Right ventricle myocardium superior (tissue), 1 donor: ENCODE data around the gene ADAM19. TPM values are rescaled to one million over a fixed set of nuclear protein-coding genes. Genes with fewer than 3 reads are reported as not detected.

Experiments
- ATAC-seq: fragments of 200-7000 bp; cut with Tn5 transposase; one replicate; pipeline ENCODE4 v1.9.1; 2020; ENCODE audit warnings: mild to moderate bottlenecking; ENCODE audit not compliant: poor library complexity
- DNase-seq: peaks from one replicate; pipeline ENCODE4 v3.0.0-alpha.2; 2020
- intact Hi-C: fragments of 100-400 bp; cut with DNase I; formaldehyde crosslinking; loops from one replicate; pipeline ENCODE4 v1.11.2; 2022
- total RNA-seq: library from RNA; stranded (reverse); fragmentation: NEBNext Ultra II Directional; extraction: Animal tissue kit (Norgen Biotek cat#: 25700); gene quantifications from one replicate; pipeline ENCODE4 v1.2.1, GENCODE V29; 2021
- donor health status: DM: no; HTN: yes; CAD: no; lungs with severe emphysema.

Gene ADAM19
- total RNA-seq, 1 donor from 2014 or later = 8.4 TPM

DNA sequence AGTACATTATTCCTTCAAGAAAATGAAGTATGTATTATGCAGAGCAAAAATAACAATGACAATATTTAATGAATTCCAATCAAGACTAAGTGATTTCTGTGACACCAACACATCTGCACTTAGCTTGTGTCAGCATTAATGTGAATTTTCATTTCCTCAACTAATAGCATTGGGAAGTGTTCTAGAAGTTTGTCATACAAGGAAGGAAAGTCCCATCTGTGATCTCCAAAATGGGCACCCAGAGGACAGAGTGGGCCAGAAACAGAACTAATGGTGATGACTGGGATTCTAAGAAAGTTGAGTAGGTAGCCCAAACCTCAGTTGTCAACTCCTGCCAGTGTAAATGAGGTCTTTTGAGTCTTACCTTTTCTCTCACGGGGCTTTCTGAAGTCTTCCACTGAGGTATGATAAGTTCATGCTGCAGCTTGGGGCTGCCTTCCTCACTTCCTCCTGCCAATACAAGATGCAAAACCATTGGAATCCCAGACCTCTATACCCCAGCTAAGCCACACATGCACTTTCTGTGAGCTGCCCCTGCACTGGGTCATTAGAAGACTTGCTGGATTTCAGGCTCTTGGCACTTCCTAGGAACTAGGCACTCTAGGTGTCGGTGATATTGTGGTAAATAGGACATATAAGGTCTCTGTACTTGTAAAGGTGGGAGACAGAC lies 4.9 kb downstream of the ADAM19 start:
- no peak for ATAC-seq
- intact Hi-C loops = loop anchor here (10.0 kb wide), 1 partner anchor 144 kb away; no protein-coding TSS in a partner anchor
- DNase-seq = no peak

DNA sequence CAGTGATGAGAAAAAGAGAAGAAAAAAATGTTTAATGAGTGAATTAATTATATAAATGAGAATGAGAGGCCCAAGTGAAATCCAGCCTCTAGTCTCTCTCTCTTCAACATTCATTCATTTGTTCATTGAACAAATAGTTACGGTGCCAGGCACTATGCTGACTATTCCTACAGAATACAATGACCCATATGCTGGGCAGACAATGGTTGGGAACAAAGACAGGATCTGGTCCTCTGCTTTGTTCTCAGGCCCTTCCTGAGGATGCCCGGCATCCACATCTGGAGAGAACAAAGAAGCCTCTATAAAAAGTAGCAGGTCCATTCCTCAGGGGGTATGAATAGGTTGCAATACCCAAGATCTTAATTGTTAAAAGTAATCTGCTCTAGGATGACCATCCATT lies 6.9 kb downstream of the ADAM19 start:
- no peak for DNase-seq
- intact Hi-C loops = no loop called here
- no peak for ATAC-seq

DNA sequence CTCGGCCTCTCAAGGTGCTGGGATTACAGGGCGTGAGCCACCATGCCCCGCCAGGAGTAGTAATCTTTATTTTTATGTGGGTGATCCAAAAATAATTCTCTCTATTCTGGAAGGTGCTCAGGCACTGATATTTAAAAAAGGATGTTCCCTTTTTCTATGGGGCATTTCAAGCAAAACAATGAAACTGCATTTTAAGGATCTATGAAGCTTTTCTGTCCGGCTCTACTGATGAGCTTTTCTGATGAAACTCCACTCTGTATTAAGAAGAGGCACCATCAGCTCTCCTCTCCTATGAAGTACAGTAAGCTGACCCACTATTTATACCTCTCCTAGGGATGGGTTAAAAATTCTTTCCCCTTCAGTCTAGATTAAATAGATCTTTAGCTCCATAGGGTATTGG lies 7.4 kb downstream of the ADAM19 start:
- intact Hi-C loops = no loop called here
- no peak for ATAC-seq
- no peak for DNase-seq

DNA sequence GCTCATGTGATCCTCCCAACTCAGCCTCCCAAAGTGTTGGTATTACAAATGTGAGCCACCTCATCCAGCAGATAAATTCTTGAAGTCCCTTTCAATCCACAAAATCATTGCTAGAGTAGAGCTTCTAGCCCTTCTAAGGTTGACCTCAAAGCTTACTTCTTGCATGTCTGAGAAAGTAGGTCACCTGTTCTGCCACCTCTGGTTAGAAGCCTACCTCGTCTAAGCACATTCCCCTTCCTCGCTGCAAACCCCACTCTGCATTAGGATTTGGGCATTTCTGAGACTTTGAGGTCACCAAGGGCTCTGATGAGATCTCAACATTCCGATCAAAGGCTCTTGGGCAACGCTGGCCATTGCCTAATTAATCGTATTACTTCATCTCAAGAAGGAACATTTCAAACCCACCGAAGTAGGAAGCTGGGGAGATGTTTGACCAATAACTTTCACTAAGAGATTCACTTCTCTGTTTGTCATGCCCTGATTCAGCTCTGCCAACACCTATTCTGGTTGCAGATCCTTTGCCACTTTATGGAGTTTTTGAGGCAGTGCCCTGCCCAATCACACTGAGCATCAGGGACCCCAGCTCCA lies 8.6 kb downstream of the ADAM19 start:
- DNase-seq (no peak), ATAC-seq (no peak)
- intact Hi-C loops = no loop called here

DNA sequence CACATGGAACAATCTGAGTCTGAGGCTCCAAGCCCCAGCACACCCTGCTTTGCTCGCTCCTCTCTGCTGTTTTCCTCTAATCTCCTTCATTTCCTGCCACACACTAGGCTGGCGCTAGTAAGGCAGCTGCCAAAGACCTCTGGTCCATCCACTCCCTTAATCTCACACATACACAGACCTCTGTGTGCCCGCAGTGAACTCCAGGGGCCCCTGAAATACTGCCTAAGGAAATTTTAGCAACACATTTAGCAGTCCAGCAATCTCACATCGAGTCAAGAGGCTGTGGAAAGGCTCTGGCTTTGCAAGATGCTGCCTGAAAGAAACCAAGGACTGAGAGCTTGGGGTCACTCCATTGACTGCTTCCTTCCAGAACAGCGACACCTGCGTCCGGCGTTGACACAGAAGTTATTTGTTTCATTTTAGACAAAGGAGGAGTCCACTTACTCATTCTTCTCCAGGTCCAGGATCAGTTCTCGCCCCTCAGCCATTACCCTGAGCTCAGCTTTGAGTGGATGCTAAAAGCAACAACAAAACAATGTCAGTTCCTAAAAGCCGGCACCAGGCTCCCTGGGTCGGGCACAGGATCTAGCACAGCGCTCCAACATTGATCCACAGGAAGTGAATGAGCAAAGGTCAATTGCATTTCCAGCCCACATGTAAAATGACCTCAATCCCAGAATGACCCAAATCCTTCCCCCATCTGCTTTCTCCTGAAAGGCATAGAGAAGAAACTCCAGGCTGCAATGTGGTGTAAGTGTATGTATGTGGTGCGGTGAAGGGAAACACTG lies 11.5 kb downstream of the ADAM19 start:
- ATAC-seq = peak; percentile 24
- no peak for DNase-seq
- intact Hi-C loops = no loop called here

DNA sequence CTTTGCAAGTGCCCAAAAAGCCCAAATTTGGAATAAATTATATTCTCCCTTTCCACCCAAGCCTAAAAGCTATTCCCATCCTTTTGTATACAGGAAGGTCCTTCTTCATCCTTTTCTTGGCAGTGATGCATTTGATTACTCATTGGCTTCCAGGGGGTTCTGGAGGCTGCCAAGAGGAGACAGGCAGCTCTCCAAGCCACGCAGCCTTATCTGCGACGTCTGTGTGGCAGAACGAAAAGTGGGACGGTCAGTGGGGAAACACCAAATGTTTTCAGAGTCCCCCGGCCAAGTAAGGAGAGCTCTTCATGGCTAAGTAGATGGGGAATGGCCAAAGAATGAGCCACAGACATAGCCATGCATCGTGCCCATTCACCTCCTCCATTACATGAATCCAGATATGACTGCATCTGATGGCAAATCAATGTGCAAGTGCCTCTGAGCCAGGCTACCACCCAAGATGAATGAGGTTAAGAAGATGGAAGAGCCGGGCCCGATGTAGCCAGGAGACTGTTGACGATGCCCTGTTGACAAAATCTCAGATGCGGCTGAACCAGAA lies 12.1 kb downstream of the ADAM19 start:
- DNase-seq (peak; percentile 63), ATAC-seq (peak; percentile 62)
- intact Hi-C loops = no loop called here

DNA sequence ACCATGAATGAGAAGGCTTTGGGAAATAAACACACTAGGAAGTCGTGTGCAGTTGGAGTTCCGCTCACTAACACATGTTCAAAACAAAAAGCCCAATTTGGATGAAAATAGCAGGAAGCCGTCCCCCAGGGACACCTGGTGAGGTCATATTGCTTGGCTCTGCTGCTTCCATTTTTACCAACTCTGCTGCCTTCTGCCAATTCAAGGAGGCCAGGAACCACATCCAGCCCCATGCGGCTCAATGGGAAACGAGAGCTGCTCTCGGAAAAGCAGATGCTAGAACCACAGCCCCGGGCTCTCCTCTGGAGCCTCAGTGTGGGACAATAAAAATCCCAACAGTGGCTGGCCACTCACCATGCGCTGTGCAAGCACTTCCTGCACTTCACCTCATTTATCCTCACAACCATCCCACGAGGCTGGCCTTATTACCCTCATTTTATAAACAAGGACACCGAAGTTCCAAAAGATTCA lies 13.4 kb downstream of the ADAM19 start:
- peak; percentile 85 for DNase-seq
- peak; percentile 71 for ATAC-seq
- intact Hi-C loops = no loop called here

DNA sequence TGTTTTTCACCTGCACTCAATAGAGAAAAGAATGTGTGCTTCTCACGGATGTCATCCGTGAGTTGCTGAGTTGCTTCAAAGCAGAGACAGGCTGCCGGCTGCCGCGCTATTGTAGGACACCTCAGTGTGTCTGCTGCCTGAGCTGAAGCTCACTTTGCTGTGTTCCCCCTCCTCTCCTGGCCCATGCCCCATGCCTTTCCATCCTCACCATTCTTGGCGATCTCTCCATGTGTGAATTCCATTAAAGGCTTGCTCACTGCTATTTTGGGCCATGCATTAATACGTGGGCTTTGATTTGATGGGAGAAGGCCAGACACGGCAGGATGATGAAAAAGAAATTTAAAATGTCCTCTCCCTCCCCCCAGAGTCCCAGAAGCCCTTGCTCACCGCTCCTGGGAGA lies 14.5 kb downstream of the ADAM19 start:
- DNase-seq (no peak), ATAC-seq (peak; percentile 19)
- intact Hi-C loops = no loop called here

DNA sequence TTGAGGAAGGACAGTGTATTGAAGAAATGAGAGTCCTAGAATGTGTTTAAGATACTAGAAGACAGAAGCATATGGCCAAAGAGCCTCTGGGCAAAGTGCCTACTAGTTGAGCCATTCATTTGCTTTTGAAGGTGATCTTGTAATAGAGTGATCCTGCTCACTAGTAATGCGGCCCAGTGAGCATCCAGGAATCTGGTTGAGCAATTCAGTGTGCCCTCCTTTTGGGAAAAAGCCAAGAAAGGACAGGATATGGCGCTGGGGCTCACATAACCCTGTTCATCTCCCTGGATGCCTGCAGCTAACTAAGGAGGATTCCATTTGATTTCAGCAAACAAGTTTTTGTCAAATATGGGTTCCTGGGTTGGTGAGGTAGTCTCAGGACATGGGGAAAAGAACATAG lies 16.3 kb downstream of the ADAM19 start:
- no peak for DNase-seq
- ATAC-seq = no peak
- intact Hi-C loops = no loop called here

DNA sequence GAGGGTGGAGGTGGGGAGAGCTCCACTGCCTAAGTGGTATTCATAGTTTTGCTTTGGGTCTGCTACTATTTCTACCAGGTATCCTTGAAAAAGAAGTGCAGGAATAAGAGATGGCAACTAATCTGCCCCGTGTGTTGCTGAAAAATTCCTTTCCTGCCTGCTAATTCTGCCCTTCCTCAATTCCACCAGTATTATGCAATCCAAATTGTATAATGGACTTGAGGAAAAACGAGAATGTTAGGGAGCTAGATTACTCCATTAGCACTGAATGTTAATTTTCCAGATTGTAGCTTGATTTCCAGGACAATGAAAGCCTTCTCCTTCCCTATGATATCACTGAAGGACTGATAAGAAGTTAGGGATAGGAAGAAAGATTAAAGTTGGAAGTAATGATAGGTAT lies 16.9 kb downstream of the ADAM19 start:
- DNase-seq (no peak), ATAC-seq (no peak)
- intact Hi-C loops = no loop called here

DNA sequence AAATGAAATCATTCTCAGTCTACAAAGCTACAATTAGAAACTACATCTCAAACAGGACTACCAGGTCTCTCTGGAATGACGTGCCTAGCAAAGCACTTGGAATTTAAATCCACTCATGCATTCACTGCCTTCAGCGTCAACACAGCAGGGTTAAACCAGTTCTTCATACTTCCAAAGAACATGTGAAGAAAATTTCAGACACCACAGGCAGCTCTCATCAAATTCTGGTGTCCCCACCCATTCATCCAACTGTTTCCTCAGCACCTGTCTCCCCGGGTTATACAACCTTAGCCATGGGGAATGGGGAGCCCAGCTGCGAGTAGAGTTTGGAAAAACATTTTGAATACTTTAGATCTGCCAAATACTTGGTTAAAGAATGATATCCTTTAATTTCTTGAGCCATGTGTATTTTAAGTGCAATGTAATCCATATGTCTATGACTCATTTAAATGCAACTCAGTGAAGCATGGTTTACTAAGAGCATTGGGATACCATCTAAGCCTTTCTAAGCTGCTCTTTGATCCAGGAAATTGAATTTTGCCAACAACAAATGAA lies 17.5 kb downstream of the ADAM19 start:
- ATAC-seq (no peak), DNase-seq (no peak)
- intact Hi-C loops = no loop called here

DNA sequence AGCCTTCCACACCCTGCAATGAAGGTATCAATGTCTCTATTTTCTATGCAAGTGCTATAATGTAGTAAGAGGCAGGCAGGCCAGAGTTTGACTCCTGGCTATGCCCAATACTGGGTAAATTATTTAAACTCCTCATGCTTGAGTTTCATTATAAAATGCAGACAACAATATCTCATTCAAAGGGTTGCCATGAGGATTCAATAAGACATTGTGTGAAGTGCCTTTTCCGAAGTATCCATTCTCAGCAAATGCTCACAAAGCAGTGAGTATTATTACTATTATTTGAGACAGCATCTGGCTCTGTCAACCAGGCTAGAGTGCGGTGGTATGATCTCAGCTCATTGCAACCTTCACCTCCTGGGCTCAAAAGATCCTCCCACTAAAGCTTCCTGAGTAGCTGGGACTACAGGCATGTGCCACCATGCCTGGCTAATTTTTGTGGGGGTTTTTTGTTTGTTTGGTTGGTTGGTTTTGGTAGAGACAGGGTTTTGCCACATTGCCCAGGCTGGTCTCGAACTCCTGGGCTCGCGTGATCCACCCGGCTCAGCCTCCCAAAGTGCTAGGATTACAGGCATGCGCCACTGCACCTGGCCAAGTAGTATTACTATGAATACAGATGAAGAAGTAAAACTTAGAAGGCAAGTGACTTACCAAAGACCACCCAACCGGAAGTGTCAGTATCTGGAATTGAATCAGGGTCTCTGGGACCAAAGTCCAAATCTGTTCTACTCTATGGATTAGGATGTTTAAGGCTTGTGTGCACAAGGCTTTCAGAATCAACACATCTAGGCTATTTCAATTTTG lies 18.8 kb downstream of the ADAM19 start:
- DNase-seq = no peak
- intact Hi-C loops = no loop called here
- no peak for ATAC-seq

DNA sequence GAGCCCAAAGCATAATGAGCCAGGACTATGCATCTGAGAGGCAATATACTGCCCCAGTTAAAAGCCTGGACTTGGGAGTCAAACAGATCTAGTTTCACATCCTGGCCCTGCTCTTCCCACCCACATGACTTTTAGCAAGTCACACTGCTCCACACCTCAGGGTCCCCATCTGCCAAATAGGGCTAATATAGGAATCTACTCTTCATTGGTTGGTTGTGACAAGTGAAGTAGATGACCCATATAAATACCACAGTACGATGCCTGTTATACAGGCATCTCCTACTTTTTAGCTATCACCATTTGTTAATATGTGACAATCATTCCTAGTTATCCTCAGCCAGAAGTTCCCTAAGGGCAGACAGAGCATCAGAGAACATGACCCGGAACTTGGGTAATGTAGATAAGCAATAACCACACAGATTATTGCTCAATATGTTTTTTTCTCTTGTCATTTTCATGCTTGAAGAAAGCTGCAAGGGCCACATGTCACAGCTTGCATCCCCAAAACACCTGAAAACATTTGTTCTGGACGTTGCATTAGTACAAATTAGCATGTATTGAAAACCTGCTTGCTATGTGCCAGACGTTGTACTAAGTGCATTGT lies 20.4 kb downstream of the ADAM19 start:
- peak; percentile 37 for ATAC-seq
- intact Hi-C loops = no loop called here

DNA sequence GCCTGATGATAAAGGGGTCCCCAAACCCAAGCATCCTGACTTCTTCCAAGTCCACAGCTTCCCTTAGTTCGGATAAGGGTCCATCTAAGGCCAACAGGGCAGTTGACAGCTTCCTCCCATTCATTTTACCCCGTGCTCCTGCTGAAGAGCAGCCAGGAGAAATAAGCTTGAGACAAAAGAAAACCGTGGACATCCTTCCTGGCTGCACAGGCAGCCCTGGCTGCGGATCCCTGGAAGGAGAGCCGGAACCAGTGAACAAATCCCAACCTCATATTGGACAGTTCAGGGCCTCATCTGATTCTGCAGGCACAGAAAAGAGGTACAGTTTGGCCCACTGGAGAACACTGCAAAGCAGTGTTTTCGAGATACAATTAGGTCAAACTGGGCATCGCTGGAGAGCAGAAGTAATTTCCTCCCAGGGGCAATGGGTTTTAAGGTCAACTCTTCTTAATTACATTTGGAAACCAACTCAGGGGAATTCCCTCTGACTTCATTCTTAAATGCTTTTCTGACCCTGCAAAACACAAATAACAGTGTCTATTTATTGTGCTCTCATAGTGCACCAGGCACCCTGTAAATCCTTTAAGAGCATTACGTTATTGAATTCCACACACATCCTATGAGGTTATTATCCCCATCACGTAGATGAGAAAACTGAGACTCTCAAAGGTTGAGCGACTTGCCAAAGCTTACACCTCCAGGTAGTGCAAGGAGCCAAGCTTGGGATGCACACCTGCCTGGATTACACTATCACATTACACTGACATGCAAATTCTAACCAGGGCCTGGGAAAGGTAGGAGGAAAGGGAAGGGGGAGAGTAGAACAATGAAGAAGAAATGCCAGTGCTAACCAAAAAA lies 21.2 kb downstream of the ADAM19 start:
- DNase-seq = no peak
- peak; percentile 32 for ATAC-seq
- intact Hi-C loops = no loop called here

More for the DNA sequence above, 20.4 kb downstream of the ADAM19 start:
- no peak for DNase-seq

DNA sequence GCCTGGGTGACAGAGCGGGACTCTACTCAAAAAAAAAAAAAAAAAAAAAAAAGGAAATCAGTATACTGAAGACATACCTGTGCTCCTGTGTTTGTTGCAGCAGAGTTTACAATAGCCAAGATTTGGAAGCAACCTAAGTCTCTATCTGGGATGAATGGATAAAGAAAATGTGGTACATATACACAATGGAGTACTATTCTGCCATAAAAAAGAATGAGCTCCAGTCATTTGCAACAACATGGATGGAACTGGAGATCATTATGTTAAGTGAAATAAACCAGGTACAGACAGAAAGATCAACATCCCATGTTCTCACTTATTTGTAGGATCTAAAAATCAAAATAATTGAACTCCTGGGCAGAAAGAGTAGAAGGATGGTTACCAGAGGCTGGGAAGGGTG lies 22.9 kb downstream of the ADAM19 start:
- DNase-seq (no peak), ATAC-seq (no peak)
- intact Hi-C loops = no loop called here

DNA sequence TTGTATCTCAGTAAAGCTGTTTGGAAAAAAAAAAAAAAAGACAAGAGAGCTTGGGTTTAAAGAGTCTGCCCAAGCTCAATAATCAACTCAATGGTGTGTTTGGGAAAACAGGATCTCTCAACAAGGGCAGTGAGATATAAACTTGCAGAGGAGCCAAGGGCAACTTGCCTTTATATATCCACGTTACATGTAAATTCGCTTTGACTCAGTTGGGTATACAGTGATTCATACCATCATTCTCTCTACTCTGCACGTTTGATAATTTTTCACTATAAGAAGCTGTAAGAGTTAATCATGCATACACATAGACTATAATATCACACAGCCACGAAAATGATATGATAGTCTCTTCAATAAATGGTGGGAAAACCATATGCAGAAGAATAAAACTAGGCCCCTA lies 24.9 kb downstream of the ADAM19 start:
- ATAC-seq (no peak), DNase-seq (no peak)
- intact Hi-C loops = no loop called here

DNA sequence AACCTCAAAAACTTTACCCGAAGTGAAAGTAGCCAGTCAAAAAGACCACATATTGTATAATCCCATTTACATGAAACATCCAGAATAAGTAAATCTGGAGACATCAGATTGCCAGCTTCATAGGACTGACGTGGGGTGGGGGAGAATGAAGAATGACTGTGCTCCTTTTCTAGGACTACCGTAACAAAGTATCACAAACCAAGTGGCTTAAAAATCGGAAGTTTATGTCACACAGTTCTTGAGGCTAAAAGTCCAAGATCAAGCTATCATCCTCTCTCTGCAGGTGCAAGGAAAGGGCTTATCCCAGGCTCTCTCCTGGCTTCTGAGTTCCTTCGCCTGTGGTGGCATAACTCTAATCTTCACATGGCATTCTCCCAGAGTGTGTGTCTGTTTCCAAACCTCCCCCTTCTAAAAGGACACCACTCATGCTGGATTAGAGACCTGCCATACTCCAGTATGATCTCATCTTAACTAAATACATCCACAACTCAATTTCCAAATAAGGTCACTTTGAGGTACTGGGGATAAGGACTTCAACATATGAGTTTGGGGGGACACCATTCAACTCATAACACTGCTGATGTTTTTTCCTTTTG lies 25.5 kb downstream of the ADAM19 start:
- no peak for DNase-seq
- no peak for ATAC-seq
- intact Hi-C loops = no loop called here
